Kidney tubule cell (primary cell): ENCODE results near the gene COX6B2.
"Not testable (repeated sequence)": the region's sequence is repeated elsewhere in the genome, so short reads cannot be mapped to it uniquely, and the experiment has no call there.

ENCODE experiments used
- DNase-seq: peaks from one replicate; pipeline ENCODE4 v3.0.0-alpha.2; 2018; ENCODE audit warnings: low spot score

Gene COX6B2

GRCh38 chr19:55354698-55355212, at the start of gene COX6B2:
Gene COX6B2 (minus strand): TSS chr19:55354719. CDS start chr19:55354521, 198 bp downstream.
- no peak for DNase-seq

DNA sequence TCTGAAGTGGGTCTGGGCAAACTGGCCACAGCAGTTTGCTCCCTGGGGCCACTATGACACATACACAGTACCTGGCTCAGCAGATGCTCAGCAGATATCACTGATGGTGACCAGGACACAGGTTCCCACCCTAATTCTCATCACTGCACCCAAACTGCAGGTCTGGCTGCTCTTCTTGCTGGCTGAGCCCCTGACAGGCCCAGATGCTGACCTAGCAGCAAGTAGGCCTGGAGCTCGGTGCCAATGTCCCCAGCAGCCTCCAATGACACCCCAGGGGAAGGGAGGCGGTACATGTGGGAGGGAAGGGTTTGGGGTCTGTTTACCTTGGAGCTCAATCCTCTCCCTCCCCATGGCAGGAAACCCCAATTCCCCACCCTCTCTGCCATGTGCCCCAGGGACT, 48.0 kb upstream of the COX6B2 start:
- DNase-seq, result no peak

DNA sequence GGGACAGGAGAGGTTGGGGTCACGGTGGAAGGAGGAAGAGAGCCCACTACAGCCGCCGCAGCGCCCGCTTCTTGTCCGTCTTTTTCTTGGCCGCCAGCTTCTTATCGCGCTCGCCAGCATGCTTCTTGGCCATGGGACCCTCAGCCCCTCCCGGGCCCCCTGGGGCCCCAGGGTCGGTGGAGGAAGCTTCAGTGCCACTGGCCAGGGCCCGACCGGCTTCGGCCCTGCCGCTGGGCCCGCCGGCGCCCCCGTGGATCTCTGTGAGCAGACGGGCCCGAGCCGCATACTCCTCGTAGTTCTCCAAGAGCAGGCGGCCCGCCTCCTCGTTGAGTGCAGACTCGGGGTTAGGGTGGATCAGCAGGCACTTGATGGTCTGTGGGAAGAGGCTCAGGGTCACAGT, 46.9 kb upstream of the COX6B2 start:
- not testable (repeated sequence) for DNase-seq

- no peak for DNase-seq
Measured at GRCh38 chr19:55400281-55401087, 46.0 kb upstream of the COX6B2 start.

- DNase-seq, result no peak
Measured at GRCh38 chr19:55398200-55398925, 43.8 kb upstream of the COX6B2 start.

GRCh38 chr19:55392820-55393761, 38.6 kb upstream of the COX6B2 start:
- DNase-seq, result no peak

- DNase-seq, result no peak
Measured at GRCh38 chr19:55391702-55392615, 37.4 kb upstream of the COX6B2 start.

GRCh38 chr19:55391191-55391670, 36.7 kb upstream of the COX6B2 start:
- DNase-seq, result no peak

GRCh38 chr19:55390461-55390880, 36.0 kb upstream of the COX6B2 start:
- no peak for DNase-seq

DNA sequence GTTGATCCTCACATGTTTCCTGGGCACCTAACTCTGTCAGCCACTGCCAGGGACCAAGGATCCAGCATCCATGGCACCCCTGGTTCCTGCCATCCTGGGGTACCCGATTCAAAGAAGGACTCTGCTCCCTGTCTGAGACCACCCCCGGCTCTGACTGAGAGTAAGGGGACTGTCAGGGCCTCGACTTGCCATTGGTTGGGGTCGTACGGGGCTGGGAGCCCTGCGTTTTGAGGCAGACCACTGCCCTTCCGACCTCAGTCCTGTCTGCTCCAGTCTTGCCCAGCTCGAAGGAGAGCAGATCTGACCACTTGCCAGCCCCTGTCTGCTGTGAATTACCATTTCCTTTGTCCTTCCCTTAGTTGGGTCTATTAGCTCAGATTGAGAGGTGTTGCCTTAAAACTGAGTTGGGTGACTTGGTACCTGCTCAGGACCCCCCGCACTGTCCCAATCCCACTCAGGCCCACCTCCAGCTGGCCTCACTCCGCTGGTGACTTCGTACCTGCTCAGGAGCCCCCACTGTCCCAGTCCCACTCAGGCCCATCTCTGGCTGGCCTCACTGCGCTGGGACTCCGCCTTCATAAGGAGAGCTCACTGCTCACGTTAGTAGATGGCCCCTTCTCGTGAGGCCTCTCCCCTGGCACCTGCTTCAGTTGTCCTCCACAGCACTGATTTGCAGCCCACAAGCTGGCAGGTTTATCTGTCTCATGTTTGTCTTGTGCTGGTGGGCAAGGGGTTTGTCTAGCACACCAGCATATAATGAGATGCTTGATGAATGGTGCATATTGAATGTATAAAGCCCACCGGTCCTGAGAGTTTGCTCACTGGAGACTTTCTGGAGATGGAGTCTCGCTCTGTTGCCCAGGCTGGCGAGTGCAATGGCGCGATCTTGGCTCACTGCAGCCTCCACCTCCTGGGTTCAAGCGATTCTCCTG, 35.1 kb upstream of the COX6B2 start:
- DNase-seq, result peak; percentile 1

GRCh38 chr19:55387736-55388497, 33.4 kb upstream of the COX6B2 start:
- no peak for DNase-seq

- peak; percentile 69 for DNase-seq
Measured at GRCh38 chr19:55386493-55386971, 32.0 kb upstream of the COX6B2 start.

DNA sequence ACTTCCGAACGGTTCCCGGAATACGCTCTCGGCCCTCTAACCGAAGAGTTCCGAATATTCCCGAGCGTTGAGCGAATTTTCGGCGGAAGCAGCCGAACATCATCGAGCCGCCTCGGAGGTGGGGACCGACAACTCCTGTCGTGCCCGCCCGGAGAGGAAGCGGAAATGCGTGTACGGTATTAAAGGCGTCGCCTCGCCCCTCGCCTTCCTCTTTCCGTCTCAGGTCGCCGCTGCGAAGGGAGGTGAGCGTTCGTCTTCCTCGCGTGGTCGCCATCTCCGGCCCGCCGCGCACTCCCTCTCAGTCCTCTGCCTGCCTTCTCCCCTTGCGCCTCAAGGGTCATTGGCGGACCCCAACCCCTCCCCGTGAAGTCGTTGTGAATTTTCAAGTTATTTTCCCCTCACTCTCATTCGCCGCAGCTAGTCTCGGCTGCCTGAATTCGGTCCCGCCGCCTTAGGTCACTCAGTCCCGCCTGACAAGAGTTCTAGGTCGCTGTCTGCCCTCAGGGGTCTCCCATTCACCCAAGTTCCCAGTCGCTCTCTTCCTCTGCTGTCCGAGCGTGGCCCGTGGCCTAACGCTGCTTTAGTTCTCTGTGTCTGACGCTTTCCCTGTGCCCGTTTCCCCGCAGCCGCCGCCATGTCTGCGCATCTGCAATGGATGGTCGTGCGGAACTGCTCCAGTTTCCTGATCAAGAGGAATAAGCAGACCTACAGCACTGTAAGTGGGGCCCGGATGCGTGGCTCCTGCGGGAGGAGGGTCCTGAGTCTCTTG, 31.4 kb upstream of the COX6B2 start, which contains the start of gene RPL28:
TSS of gene RPL28 (plus strand) at position 209 of the 769 bp plus-strand sequence. CDS start at position 635, 426 bp downstream.
- peak; percentile 98 for DNase-seq

DNA sequence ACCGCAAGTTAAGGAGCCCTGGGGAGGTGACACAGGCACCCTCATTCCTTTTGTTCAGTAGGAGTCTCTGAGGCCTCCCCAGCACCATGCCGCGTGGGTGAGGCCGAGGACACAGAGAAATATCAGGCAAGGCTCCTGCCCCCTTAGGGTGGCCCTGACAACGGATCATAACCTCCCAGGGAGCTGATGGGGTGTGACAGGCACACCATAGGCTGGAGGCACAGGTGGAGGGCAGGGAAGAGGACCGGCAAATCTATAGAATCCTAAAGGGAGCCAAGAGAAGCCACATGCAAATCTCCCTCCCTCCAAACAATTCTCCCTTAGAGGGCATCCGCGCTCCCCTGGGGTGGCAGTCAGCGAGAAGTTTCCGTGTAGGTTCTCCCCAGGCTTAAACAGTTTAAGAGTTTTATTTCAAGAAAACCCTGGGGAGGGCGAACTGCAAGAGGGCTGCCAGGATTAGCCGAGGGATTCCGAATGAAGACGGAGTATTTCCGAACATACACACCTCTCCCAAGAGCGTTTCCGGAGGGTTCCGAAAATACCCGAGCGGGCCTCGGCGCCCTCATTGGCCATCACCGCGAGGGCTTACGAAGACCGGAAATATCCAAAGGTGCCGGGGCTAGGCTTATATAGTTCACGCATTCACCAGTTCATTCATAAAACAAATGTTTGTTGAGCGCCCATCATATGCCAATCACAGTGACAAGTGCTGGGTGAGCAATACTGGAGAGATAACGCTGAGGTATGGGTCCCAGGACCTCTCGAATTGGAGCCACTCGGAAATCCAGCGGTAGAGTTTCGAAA, 30.6 kb upstream of the COX6B2 start:
- DNase-seq, result peak; percentile 96

DNA sequence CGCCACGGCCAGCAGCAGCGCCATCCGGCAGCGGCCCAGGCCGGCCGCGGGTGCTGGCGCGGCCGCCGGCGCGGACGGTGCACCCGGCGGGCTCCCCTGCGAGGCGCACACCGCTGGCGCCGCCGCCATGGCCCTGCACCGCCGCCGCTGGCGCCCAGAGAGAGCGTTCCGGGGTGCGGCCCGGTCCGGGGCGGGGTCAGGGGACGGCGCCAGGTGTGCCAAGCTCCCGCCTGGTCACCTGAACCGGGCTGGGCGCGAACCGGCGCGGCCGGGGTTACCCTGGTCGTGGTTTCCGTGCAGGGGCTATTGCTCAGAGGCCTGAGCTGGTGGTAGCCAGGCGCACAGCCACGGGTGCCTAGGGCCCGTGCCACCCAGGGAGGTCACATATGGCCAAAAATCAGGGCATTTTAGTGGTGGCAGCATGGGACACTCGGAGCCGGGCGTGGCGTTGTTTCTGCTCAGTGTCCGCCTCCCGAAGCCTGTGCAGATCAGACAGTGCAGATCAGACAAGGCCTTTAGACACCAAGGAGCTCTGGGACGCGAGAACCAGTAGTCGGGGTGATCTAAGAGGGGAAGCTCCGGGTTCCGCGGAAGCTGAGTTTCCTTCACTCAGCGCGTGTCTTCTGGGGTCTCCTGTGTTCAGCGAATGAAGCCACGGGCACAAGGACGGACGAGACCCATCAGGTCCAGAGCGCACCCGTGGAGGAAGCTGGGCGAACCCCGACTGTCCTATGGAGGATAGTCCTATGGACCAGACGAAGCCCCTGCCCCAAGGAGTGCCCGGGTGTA, 29.8 kb upstream of the COX6B2 start, which contains the start of gene TMEM238:
TSS of gene TMEM238 (minus strand) at position 162 of the 789 bp plus-strand sequence. CDS start at position 129, 33 bp downstream.
- DNase-seq, result peak; percentile 51
